Femur (tissue), 1 donor: Measurements from ENCODE around the gene SLC24A5.

Experiments used
- DNase-seq: peaks from one replicate; pipeline ENCODE4 v3.0.0-alpha.2; 2017

Gene SLC24A5

GRCh38 chr15:48120745-48121144, at the start of gene SLC24A5:
Gene SLC24A5 (plus strand): TSS chr15:48120990. CDS start chr15:48121045, 55 bp downstream.
- no peak for DNase-seq

GRCh38 chr15:48072941-48073340, 47.8 kb upstream of the SLC24A5 start:
- no peak for DNase-seq

GRCh38 chr15:48073881-48074280, 46.9 kb upstream of the SLC24A5 start:
- no peak for DNase-seq

GRCh38 chr15:48076454-48076853, 44.3 kb upstream of the SLC24A5 start:
- DNase-seq, result no peak

GRCh38 chr15:48077616-48078184, 43.1 kb upstream of the SLC24A5 start:
- DNase-seq, result no peak

- peak; percentile 51 for DNase-seq
Observed at GRCh38 chr15:48084759-48085590, 35.8 kb upstream of the SLC24A5 start.

- DNase-seq, result peak; percentile 88
Observed at GRCh38 chr15:48085591-48085930, 35.2 kb upstream of the SLC24A5 start.

- DNase-seq, result no peak
Observed at GRCh38 chr15:48086133-48086532, 34.7 kb upstream of the SLC24A5 start.

- DNase-seq, result peak; percentile 80
Observed at GRCh38 chr15:48086576-48086975, 34.2 kb upstream of the SLC24A5 start.

- no peak for DNase-seq
Observed at GRCh38 chr15:48087844-48088243, 32.9 kb upstream of the SLC24A5 start.

- no peak for DNase-seq
Observed at GRCh38 chr15:48089702-48090101, 31.1 kb upstream of the SLC24A5 start.

GRCh38 chr15:48090115-48090514, 30.7 kb upstream of the SLC24A5 start:
- no peak for DNase-seq

GRCh38 chr15:48090666-48091065, 30.1 kb upstream of the SLC24A5 start:
- DNase-seq, result no peak

GRCh38 chr15:48091522-48091921, 29.3 kb upstream of the SLC24A5 start:
- DNase-seq, result no peak

GRCh38 chr15:48096355-48096786, 24.4 kb upstream of the SLC24A5 start:
- DNase-seq, result no peak

- no peak for DNase-seq
Observed at GRCh38 chr15:48096813-48097212, 24.0 kb upstream of the SLC24A5 start.

GRCh38 chr15:48097264-48097663, 23.5 kb upstream of the SLC24A5 start:
- no peak for DNase-seq

- no peak for DNase-seq
Observed at GRCh38 chr15:48101376-48101961, 19.3 kb upstream of the SLC24A5 start.

- DNase-seq, result no peak
Observed at GRCh38 chr15:48102167-48102566, 18.6 kb upstream of the SLC24A5 start.

- no peak for DNase-seq
Observed at GRCh38 chr15:48103647-48104046, 17.1 kb upstream of the SLC24A5 start.

- no peak for DNase-seq
Observed at GRCh38 chr15:48105936-48106335, 14.9 kb upstream of the SLC24A5 start.

GRCh38 chr15:48109212-48109611, 11.6 kb upstream of the SLC24A5 start:
- DNase-seq, result no peak

- no peak for DNase-seq
Observed at GRCh38 chr15:48109856-48110531, 10.8 kb upstream of the SLC24A5 start.

- DNase-seq, result no peak
Observed at GRCh38 chr15:48112242-48112641, 8.5 kb upstream of the SLC24A5 start.
